Motor neuron (in vitro differentiated cells): Measurements from ENCODE around the gene PGAP1. TPM values are rescaled to one million over a fixed set of nuclear protein-coding genes. Genes with fewer than 3 reads are reported as not detected.
"Not testable (repeated sequence)": the region's sequence is repeated elsewhere in the genome, so short reads cannot be mapped to it uniquely, and the experiment has no call there.

Experiments used
- ATAC-seq, 8 experiments: fragments of 200-7000 bp; cut with Tn5 transposase; replicated peaks in 6 of 8; 2 replicates each; pipeline ENCODE4 v1.8.0; 2021; ENCODE audit warnings: mild to moderate bottlenecking in 8 of 8, moderate library complexity in 8 of 8
- H3K27ac ChIP-seq, 2 donors: fragments of 250-450 bp; sonication (Bioruptor Pico); 2 replicates each; pipeline ENCODE4 v1.9.0; 2021; ENCODE audit warnings: antibody characterized with exemption in 2 of 2, mild to moderate bottlenecking in 2 of 2, moderate library complexity in 1 of 2
- H3K4me1 ChIP-seq, 2 donors: fragments of 250-450 bp; sonication (Bioruptor Pico); replicated peaks in 1 of 2; 2 replicates each; pipeline ENCODE4 v1.6.1; 2021; ENCODE audit warnings: antibody characterized with exemption in 2 of 2, mild to moderate bottlenecking in 2 of 2, moderate library complexity in 1 of 2
- H3K4me3 ChIP-seq, 5 donors: fragments of 250-450 bp; sonication (Bioruptor Pico); 2 replicates each; pipeline ENCODE4 v1.9.0; 2021; ENCODE audit warnings: antibody characterized with exemption in 5 of 5, mild to moderate bottlenecking in 5 of 5, moderate library complexity in 4 of 5
- WGBS, 10 experiments: fragments of 450-650 bp; shearing (Covaris generic); methylation state at CpG; one replicate each; pipeline ENCODE4 v1.0.0; 2022; 5-methylcytosine and 5-hydroxymethylcytosine counted together
- in situ Hi-C, 9 experiments: fragments of 400-800 bp; cut with MboI; loops; one replicate each; pipeline ENCODE4 v1.15.0; 2021; ENCODE audit warnings: low sequenced_read_pairs in 9 of 9, low pct_unique_long_range_greater_than_20kb in 2 of 9; ENCODE audit not compliant: unreplicated experiment in 9 of 9
- total RNA-seq, 8 experiments: library from RNA; unstranded; fragments of 300-600 nt; gene quantifications; 2 replicates each; pipeline versions ENCODE4 v1.2.3 to v1.2.4, GENCODE V29; 2022

PGAP1 gene
- total RNA-seq, 8 experiments from 2014 or later: 7.6 to 104 (median 41.6) TPM

GRCh38 chr2:196913691-196914090 lies 12.8 kb downstream of the PGAP1 start:
- in situ Hi-C loops: no loop called here
- ATAC-seq: no peak
- Histone ChIP-seq H3K27ac (no peak overlapping the region), H3K4me1 (no peaks in the 10 kb centered on the region), H3K4me3 (no peak overlapping the region)
- WGBS, 10 experiments: 83 to 100% (median 100%) methylated on average over 1 of the region's 1 CpG; no CpG with 5 or more reads in 2 of the 10 experiments

- in situ Hi-C loops, H3K27ac ChIP-seq, ATAC-seq, H3K4me1 ChIP-seq: not testable (repeated sequence)
- peak overlapping the region in 4 of 5 donors; percentile 0 to 27 (median 6) for H3K4me3 ChIP-seq
- WGBS, 10 experiments: 33 to 92% (median 70%) methylated on average over 1 to 3 of the region's 15 CpGs; no CpG with 5 or more reads in 3 of the 10 experiments
Measured at GRCh38 chr2:196905365-196905764, 21.1 kb downstream of the PGAP1 start.

GRCh38 chr2:196902828-196903227 lies 23.7 kb downstream of the PGAP1 start:
- Histone ChIP-seq H3K4me3 (no peak overlapping the region), H3K4me1 (no peaks in the 10 kb centered on the region), H3K27ac (no peak overlapping the region)
- 87 to 100% (median 95%) methylated on average over 1 to 3 of the region's 3 CpGs for WGBS, 10 experiments
- no peak for ATAC-seq
- in situ Hi-C loops: no loop called here

GRCh38 chr2:196900843-196901242 lies 25.7 kb downstream of the PGAP1 start:
- Histone ChIP-seq H3K27ac (no peak overlapping the region), H3K4me1 (no peaks in the 10 kb centered on the region), H3K4me3 (no peak overlapping the region)
- 86 to 100% (median 95%) methylated on average over 1 to 5 of the region's 6 CpGs; no CpG with 5 or more reads in 4 of the 10 experiments for WGBS, 10 experiments
- ATAC-seq: no peak
- in situ Hi-C loops: no loop called here

GRCh38 chr2:196899976-196900375 lies 26.5 kb downstream of the PGAP1 start:
- no peak overlapping the region for H3K27ac ChIP-seq
- 50 to 100% (median 92%) methylated on average over 1 to 2 of the region's 3 CpGs; no CpG with 5 or more reads in 5 of the 10 experiments for WGBS, 10 experiments
- no peaks in the 10 kb centered on the region for H3K4me1 ChIP-seq
- ATAC-seq: no peak
- H3K4me3 ChIP-seq: no peak overlapping the region
- in situ Hi-C loops: loop anchor here in 1 of 9 experiments (25.0 kb wide), 1 partner anchor 512 kb away; no protein-coding TSS in a partner anchor

- no peak overlapping the region for H3K4me3 ChIP-seq
- no peak overlapping the region for H3K27ac ChIP-seq
- H3K4me1 ChIP-seq: no peaks in the 10 kb centered on the region
- WGBS, 10 experiments: 67 to 100% (median 83%) methylated on average over 1 to 2 of the region's 2 CpGs; no CpG with 5 or more reads in 2 of the 10 experiments
- in situ Hi-C loops: loop anchor here in 1 of 9 experiments (25.0 kb wide), 1 partner anchor 521 kb away; no protein-coding TSS in a partner anchor
- ATAC-seq: no peak
Measured at GRCh38 chr2:196891136-196891535, 35.4 kb downstream of the PGAP1 start.

GRCh38 chr2:196887431-196887830 lies 39.1 kb downstream of the PGAP1 start:
- no peak for ATAC-seq
- Histone ChIP-seq H3K4me3 (no peak overlapping the region), H3K27ac (no peak overlapping the region), H3K4me1 (no peaks in the 10 kb centered on the region)
- in situ Hi-C loops: loop anchor here in 1 of 9 experiments (25.0 kb wide), 1 partner anchor 525 kb away; no protein-coding TSS in a partner anchor

GRCh38 chr2:196884368-196884767 lies 42.1 kb downstream of the PGAP1 start:
- no peak overlapping the region for H3K27ac ChIP-seq
- no peak for ATAC-seq

GRCh38 chr2:196876364-196876763 lies 50.1 kb downstream of the PGAP1 start:
- H3K27ac ChIP-seq: no peak overlapping the region
- in situ Hi-C loops: loop anchor here in 1 of 9 experiments (25.0 kb wide), 1 partner anchor 536 kb away; no protein-coding TSS in a partner anchor
- WGBS, 10 experiments: 88 to 100% (median 100%) methylated on average over 1 of the region's 1 CpG; no CpG with 5 or more reads in 2 of the 10 experiments
- no peaks in the 10 kb centered on the region for H3K4me1 ChIP-seq
- no peak overlapping the region for H3K4me3 ChIP-seq
- no peak for ATAC-seq

More at GRCh38 chr2:196884368-196884767, 42.1 kb downstream of the PGAP1 start:
- H3K4me1 ChIP-seq: no peaks in the 10 kb centered on the region
- in situ Hi-C loops: loop anchor here in 1 of 9 experiments (25.0 kb wide), 1 partner anchor 528 kb away; no protein-coding TSS in a partner anchor
- no peak overlapping the region for H3K4me3 ChIP-seq
- 62 to 100% (median 88%) methylated on average over 1 to 2 of the region's 2 CpGs; no CpG with 5 or more reads in 1 of the 10 experiments for WGBS, 10 experiments

- in situ Hi-C loops: loop anchor here in 1 of 9 experiments (25.0 kb wide), 1 partner anchor 537 kb away; no protein-coding TSS in a partner anchor
- no peaks in the 10 kb centered on the region for H3K4me1 ChIP-seq
- 75 to 100% (median 100%) methylated on average over 1 of the region's 1 CpG; no CpG with 5 or more reads in 2 of the 10 experiments for WGBS, 10 experiments
- no peak overlapping the region for H3K27ac ChIP-seq
- ATAC-seq: no peak
- H3K4me3 ChIP-seq: no peak overlapping the region
Measured at GRCh38 chr2:196875414-196875813, 51.1 kb downstream of the PGAP1 start.

GRCh38 chr2:196873511-196873910 lies 53.0 kb downstream of the PGAP1 start:
- ATAC-seq: no peak
- Histone ChIP-seq H3K4me1 (no peaks in the 10 kb centered on the region), H3K27ac (no peak overlapping the region), H3K4me3 (no peak overlapping the region)
- WGBS, 10 experiments: 88 to 100% (median 100%) methylated on average over 1 of the region's 1 CpG; no CpG with 5 or more reads in 1 of the 10 experiments
- in situ Hi-C loops: no loop called here

GRCh38 chr2:196854629-196855028 lies 71.9 kb downstream of the PGAP1 start:
- no peak for ATAC-seq
- Histone ChIP-seq H3K4me1 (no peaks in the 10 kb centered on the region), H3K27ac (no peak overlapping the region), H3K4me3 (no peak overlapping the region)
- in situ Hi-C loops: no loop called here
- WGBS, 10 experiments: 82 to 100% (median 88%) methylated on average over 1 of the region's 1 CpG; no CpG with 5 or more reads in 6 of the 10 experiments

- no peak overlapping the region for H3K4me3 ChIP-seq
- H3K4me1 ChIP-seq: no peaks in the 10 kb centered on the region
- no peak for ATAC-seq
- H3K27ac ChIP-seq: no peak overlapping the region
- 57 to 100% (median 84%) methylated on average over 3 to 4 of the region's 4 CpGs; no CpG with 5 or more reads in 1 of the 10 experiments for WGBS, 10 experiments
- in situ Hi-C loops: no loop called here
Measured at GRCh38 chr2:196853301-196854087, 73.0 kb downstream of the PGAP1 start.
